NOMO-1 treated with DMSO at 0.1 percent for 48 hours (cell line): ENCODE data around the gene MAGT1.
"Not testable (repeated sequence)": the region's sequence is repeated elsewhere in the genome, so short reads cannot be mapped to it uniquely, and the experiment has no call there.

ENCODE experiments used
- DNase-seq: peaks from one replicate; lab custom pipeline; 2025; ENCODE audit not compliant: unreplicated experiment; lab: John Stamatoyannopoulos, UW

The MAGT1 gene

DNA sequence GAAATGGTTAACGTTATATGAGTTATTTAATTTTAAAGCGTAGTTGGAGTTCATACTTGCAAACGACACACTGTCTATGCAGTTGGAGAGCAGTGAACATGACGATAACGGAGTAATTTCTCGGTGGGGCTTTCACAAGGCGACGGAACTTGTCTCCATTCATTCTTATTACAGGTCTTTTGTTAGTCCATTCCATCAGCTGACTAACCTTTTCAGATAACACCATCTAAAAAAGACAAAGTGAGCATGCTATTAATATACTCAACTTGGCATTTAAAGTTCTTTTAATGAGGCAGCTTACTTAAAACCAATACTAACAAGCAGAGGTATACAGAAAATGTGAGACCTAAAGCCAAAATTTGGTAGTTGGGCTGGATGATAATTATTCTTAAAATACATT is 19.9 kb downstream of the MAGT1 start:
- DNase-seq, result no peak

DNA sequence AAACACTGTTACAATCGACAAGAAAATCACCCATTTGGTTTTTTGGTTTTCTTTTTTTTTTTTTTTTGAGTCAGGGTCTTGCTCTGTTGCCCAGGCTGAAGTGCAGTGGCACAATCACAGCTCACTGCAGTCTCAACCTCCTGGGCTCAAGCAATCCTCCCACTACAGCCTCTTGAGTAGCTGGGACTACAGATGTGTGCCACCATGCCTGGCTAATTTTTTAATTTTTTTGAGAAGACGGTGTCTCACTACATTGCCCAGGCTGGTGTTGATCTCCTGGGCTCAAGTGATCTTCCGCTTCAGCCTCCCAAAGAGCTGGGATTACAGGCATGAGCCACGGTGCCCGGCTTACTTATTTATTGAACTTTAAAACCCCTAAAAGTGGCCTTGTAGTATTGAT is 63.7 kb downstream of the MAGT1 start:
- DNase-seq, result not testable (repeated sequence)

DNA sequence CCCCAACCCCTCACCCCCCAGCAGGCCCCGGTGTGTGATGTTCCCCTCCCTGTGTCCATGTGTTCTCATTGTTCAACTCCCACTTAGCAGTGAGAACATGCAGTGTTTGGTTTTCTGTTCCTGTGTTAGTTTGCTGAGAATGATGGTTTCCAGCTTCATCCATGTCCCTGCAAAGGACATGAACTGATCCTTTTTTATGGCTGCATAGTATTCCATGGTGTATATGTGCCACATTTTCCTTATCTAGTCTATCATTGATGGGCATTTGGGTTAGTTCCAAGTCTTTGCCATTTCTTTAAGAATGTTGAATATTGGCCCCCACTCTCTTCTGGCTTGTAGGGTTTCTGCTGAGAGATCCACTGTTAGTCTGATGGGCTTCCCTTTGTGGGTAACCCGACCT is 73.2 kb downstream of the MAGT1 start:
- DNase-seq, result not testable (repeated sequence)

DNA sequence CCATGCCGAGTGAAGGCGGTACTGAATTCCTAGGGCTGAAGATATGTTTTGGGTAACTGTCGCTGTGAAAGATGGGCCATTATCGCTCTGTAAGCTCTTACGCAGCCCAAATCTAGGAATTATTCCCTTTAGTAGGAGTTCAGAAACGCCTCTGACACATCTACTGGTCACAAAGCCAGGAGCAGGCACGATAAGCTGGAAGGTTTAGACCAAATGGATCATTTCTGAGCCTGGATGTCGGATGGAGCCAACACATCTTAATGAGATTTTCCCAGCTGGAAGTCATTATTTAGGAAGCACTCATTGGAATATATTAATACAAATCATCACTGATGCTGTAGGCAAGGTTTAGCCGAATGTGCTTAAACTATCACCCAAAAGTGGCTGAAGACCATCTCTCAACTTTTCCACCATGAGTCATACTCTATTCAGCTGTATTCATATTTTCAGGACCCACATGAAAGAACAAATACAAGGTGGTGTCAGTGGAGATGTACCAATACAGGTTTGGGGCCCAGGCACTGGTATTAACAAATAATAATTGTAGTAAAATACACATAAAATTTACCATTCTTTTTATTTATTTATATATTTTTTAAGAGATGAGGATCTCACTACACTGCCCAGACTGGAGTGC is 75.0 kb downstream of the MAGT1 start:
- no peak for DNase-seq

DNA sequence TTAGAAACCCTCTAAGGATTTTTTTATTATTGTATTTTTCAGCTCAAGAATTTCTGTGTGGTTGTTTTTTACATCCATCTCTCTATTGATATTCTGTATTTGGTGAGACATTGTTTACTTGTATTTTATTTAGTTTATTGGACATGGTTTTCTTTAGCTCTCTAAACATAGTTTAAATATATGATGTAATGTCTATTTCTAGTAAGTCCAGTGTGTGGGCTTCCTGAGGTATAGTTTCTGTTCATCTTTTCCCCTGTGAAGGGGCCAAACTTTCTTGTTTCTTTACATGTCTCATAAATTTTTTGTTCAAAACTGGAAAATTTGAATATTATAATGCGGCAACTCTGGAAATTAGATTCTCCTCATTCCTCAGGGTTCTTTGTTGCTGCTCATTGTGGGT is 81.0 kb downstream of the MAGT1 start:
- no peak for DNase-seq

DNA sequence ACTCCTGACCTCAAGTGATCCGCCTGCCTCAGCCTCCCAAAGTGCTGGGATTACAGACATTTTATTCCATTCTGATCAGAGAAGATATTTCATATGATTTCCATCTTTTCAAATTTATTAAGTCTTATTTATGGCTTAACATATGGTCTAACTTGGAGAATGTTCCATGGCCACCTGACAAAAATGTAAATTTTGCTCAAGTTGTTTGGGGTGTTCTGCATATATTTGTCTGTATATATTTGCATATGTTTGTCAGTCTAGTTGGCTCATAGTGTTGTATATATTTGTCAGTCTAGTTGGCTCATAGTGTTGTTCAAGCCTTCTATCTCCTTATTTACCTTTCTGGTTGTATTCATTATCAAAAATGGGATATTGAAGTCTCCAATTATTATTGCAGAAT is 93.0 kb downstream of the MAGT1 start:
- DNase-seq, result no peak

DNA sequence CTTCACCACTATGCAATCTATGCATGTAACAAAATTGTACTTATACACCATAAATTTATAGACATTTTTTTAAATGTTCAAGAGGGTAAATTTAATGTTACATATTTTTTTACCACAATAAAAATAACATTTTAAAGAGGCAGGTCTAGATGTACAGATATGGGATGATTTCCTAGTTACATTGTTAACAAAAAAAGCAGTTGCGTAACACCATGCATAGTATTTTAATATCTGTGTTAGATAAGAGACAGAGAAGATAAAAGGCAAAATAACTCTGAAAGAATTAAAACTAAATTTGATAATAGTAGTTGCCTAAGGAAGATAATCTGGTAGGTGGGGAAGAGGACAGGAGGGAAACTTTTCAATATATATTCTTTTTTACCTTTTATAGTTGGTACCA is 100.1 kb downstream of the MAGT1 start:
- no peak for DNase-seq

DNA sequence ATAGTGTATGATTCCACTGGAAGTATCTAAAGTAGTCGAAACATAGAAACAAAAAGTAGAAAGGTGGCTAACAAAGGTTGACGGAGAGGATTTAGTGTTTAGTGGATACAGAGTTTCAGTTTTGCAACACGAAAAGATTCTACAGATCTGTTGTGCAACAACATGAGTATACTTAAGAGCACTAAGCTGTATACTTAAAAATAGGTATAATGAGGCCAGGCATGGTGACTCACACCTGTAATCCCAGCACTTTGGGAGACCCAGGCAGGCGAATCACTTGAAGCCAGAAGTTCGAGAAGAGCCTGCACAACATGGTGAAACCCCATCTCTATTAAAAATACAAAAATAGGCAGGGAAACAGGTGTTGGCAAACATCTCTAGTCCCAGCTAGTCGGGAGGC is 101.3 kb downstream of the MAGT1 start:
- peak; percentile 7 for DNase-seq

DNA sequence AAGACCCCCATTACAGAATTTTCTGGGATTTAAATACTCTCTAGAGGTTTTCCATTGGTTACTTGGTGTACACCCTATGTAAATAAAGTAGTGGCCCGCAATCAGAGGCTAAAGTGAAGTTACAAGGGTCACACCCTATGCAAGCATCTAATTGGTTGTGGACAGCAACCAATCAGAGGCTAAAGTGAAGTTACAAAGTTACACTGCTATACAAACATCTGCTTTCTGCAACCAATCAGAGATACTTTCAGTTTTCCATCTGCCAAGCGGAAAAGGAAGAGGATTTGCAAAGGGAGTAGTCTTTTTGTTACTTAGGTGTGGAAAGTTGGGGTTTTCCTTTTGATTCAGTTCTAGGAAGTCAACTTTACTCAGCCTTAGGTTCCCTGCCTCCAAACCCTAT is 107.2 kb downstream of the MAGT1 start:
- no peak for DNase-seq

DNA sequence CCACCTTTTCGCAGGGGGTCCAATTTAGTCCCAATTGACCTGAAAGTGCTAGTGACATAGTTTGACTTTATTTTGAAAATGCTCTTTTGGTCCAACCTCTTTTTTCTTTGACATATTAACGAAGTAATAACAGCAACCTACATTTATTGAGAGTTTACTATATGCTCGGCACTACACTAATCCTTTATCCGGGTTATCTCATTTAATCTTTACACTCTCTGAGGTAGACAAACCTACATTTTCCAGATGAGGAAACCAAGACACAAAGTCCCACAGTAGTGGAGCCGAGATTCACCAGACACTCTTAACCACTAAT is 108.9 kb downstream of the MAGT1 start:
- no peak for DNase-seq

DNA sequence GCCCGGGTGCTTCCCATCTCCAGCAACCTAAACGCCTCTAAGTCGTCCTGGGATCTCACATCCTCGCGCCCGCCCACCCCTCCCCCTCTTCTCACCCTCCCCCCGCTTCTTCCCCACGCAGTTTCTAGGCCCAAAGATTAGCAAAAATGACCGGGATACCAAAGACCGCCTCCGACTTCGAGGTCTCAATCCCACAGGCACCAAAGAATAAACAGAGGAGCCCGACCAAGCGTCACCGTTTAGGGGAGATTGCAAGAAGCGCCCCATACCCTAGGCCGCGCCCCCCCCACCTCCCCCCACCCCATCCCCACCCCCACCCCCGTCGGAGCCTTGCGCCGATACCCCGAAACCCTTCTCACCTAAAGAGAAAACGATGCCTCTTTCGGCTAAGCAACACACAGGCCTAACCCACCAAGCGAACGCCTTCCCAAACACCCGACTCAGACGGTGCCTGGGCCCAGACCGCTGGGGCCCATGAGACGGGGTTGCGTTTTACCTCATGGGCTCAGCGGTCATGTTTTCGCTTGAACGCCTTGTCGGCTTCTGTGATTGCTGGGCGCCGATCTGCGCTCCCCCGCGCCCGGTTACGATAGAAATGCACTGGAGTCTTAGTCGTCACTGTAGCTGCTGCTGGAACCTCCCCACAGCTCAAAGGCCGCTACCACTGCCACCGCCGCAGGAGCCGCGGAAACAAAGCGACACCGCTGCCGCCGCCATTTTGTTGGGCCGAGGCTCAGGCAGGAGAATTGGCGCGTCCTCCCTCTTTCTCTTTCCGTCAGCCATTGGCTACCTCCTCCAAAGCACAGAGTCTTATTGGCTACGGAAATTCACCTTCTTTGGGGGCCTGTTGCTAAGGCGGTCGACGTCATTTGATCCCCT is 109.5 kb downstream of the MAGT1 start, which contains the start of gene ATRX:
Gene ATRX (minus strand): TSS at position 731 of the 879 bp plus-strand sequence. CDS start 215 bp downstream, at position 516.
- peak; percentile 89 for DNase-seq

DNA sequence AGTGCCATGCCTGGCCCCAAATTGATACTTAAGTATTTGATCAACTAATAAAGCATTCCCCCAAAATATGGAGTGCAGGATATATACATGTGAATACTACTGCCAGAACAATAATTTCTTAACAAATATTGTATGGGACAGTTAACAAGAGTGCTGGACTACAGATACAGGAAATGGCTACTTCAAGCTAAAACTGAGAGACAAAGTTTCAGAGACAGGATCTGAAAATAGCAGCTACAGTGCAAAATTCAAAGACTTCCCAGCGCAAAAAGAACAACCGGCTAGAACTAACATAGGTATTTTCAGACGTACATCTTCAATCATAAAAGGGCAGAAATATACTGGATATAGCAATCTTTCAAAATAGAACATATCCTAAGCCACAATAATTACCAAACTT is 115.5 kb downstream of the MAGT1 start:
- DNase-seq, result no peak

DNA sequence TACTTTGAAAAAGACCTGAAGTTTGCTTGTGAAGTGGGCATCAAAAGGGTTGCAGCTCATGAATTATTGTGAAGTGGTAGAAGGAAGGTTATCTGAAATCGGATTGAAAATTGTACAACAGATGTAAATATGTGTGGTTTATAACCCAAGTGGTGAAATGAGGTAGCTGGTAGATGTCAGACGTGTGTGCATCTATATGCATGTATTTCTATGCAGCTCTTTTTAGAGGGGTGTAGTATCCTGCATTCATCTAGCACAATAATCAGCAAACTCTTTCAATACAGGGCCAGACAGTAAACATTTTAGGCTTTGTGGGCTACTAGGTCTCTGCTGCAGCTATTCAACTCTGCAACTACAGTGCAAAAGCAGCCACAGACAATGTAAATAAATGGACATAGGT is 118.6 kb downstream of the MAGT1 start:
- no peak for DNase-seq
